Neural progenitor cell (in vitro differentiated cells): ENCODE results near the gene TLCD3B. TPM values are rescaled to one million over a fixed set of nuclear protein-coding genes. Genes with fewer than 3 reads are reported as not detected.
"Not testable (repeated sequence)": the region's sequence is repeated elsewhere in the genome, so short reads cannot be mapped to it uniquely, and the experiment has no call there.

Experiments used
- DNase-seq: peaks from one replicate; pipeline ENCODE4 v3.0.0-alpha.2; 2016; ENCODE audit warnings: low spot score
- H2AFZ ChIP-seq: fragments of 200-600 bp; sonication (generic); replicated peaks from 2 replicates; pipeline ENCODE4 v1.6.1; 2016; ENCODE audit warnings: antibody characterized with exemption
- H3F3A ChIP-seq: fragments of 200-600 bp; sonication (generic); 2 replicates; pipeline ENCODE4 v1.6.1; 2016; ENCODE audit warnings: antibody characterized with exemption, low read depth
- H3K27ac ChIP-seq: fragments of 200-600 bp; sonication (generic); 2 replicates; pipeline ENCODE4 v1.5.1; 2016; ENCODE audit warnings: mild to moderate bottlenecking
- H3K27me3 ChIP-seq: fragments of 200-600 bp; sonication (generic); 2 replicates; pipeline ENCODE4 v1.6.1; 2016; ENCODE audit warnings: mild to moderate bottlenecking, moderate library complexity
- H3K36me3 ChIP-seq: fragments of 200-600 bp; sonication (generic); 2 replicates; pipeline ENCODE4 v1.5.1; 2016
- H3K4me1 ChIP-seq: fragments of 200-600 bp; sonication (generic); 2 replicates; pipeline ENCODE4 v1.6.1; 2016; ENCODE audit warnings: mixed run types
- H3K4me2 ChIP-seq: fragments of 200-600 bp; sonication (generic); 2 replicates; pipeline ENCODE4 v1.6.1; 2016
- H3K4me3 ChIP-seq: fragments of 200-600 bp; sonication (generic); 2 replicates; pipeline ENCODE4 v1.5.1; 2016
- H3K79me2 ChIP-seq: fragments of 200-600 bp; sonication (generic); 2 replicates; pipeline ENCODE4 v1.6.1; 2016; ENCODE audit warnings: low read depth
- H3K9ac ChIP-seq: fragments of 200-600 bp; sonication (generic); 2 replicates; pipeline ENCODE4 v1.6.1; 2016
- H3K9me3 ChIP-seq: fragments of 200-600 bp; sonication (generic); 2 replicates; pipeline ENCODE4 v1.5.1; 2016; ENCODE audit warnings: low read depth
- H4K20me1 ChIP-seq: fragments of 200-600 bp; sonication (generic); 2 replicates; pipeline ENCODE4 v1.6.1; 2016; ENCODE audit warnings: low read depth
- H3K27ac Mint-ChIP-seq: 3 replicates; pipeline ENCODE4 v1.8.0; 2021; ENCODE audit warnings: mixed read lengths
- H3K27me3 Mint-ChIP-seq: 2 replicates; pipeline ENCODE4 v1.8.0; 2022; ENCODE audit warnings: low read depth, mild to moderate bottlenecking, inconsistent platforms, moderate library complexity, mixed read lengths; ENCODE audit not compliant: insufficient read depth
- H3K36me3 Mint-ChIP-seq: 3 replicates; pipeline ENCODE4 v1.8.0; 2021; ENCODE audit warnings: mixed read lengths
- H3K4me1 Mint-ChIP-seq: 3 replicates; pipeline ENCODE4 v1.8.0; 2021; ENCODE audit warnings: mixed read lengths
- H3K4me3 Mint-ChIP-seq: 3 replicates; pipeline ENCODE4 v1.8.0; 2021; ENCODE audit warnings: mild to moderate bottlenecking, moderate library complexity, mixed read lengths
- H3K9me3 Mint-ChIP-seq: 3 replicates; pipeline ENCODE4 v1.8.0; 2020; ENCODE audit warnings: mixed read lengths
- CTCF ChIP-seq: fragments of 200-600 bp; sonication (generic); IDR thresholded peaks from 2 replicates; pipeline ENCODE4 v1.5.1; 2017; ENCODE audit warnings: antibody characterized with exemption, mild to moderate bottlenecking
- EZH2 ChIP-seq: fragments of 200-600 bp; sonication (generic); IDR thresholded peaks from 2 replicates; pipeline ENCODE4 v1.6.1; 2017; ENCODE audit warnings: antibody characterized with exemption, mild to moderate bottlenecking, moderate library complexity
- EZH2phosphoT487 ChIP-seq: fragments of 200-600 bp; sonication (generic); IDR thresholded peaks from 2 replicates; pipeline ENCODE4 v1.6.1; 2017; ENCODE audit warnings: antibody characterized with exemption
- total RNA-seq: library from RNA; depleted of rRNA; stranded (reverse); fragments of >200 nt; gene quantifications from 2 replicates; pipeline ENCODE4 v1.2.3, GENCODE V29; 2015; ENCODE audit warnings: low replicate concordance

The TLCD3B gene
- total RNA-seq, 1 donor from 2014 or later, result 2.4 TPM

GRCh38 chr16:30046588-30046987 lies 15.5 kb upstream of the TLCD3B start:
- H3K27ac Mint-ChIP-seq, result no peak overlapping the region

GRCh38 chr16:30046178-30046577 lies 15.1 kb upstream of the TLCD3B start:
- no peak overlapping the region for H3K4me3 ChIP-seq
- Mint-ChIP-seq H3K36me3 (no peaks in the 10 kb centered on the region), H3K27ac (no peak overlapping the region), H3K9me3 (no peaks in the 10 kb centered on the region), H3K4me1 (peaks cover 22% of the 10 kb centered on the region), H3K27me3 (peaks cover 19% of the 10 kb centered on the region), H3K4me3 (no peak overlapping the region)
- H3K4me1 ChIP-seq, result peaks cover 12% of the 10 kb centered on the region
- no peak overlapping the region for H3K4me2 ChIP-seq
- peaks cover 31% of the 10 kb centered on the region for H3F3A ChIP-seq
- H4K20me1 ChIP-seq, result no peaks in the 10 kb centered on the region
- TF ChIP-seq EZH2 (no peak), EZH2phosphoT487 (no peak), CTCF (no peak)
- no peak overlapping the region for H3K9ac ChIP-seq
- no peak for DNase-seq
- H3K36me3 ChIP-seq, result no peaks in the 10 kb centered on the region
- H2AFZ ChIP-seq, result no peak overlapping the region
- peaks cover 7% of the 10 kb centered on the region for H3K27me3 ChIP-seq
- H3K9me3 ChIP-seq, result no peaks in the 10 kb centered on the region
- H3K79me2 ChIP-seq, result no peaks in the 10 kb centered on the region
- H3K27ac ChIP-seq, result no peak overlapping the region

More at GRCh38 chr16:30046588-30046987, 15.5 kb upstream of the TLCD3B start:
- Histone ChIP-seq H3K9ac (no peak overlapping the region), H3K36me3 (no peaks in the 10 kb centered on the region), H4K20me1 (no peaks in the 10 kb centered on the region), H3F3A (peaks cover 34% of the 10 kb centered on the region), H3K4me2 (no peak overlapping the region), H3K4me3 (no peak overlapping the region), H3K4me1 (peaks cover 12% of the 10 kb centered on the region), H2AFZ (no peak overlapping the region), H3K9me3 (no peaks in the 10 kb centered on the region), H3K79me2 (no peaks in the 10 kb centered on the region), H3K27ac (no peak overlapping the region), H3K27me3 (peaks cover 7% of the 10 kb centered on the region)
- TF ChIP-seq CTCF (no peak), EZH2phosphoT487 (no peak), EZH2 (no peak)
- no peak overlapping the region for H3K4me3 Mint-ChIP-seq
- no peaks in the 10 kb centered on the region for H3K36me3 Mint-ChIP-seq
- H3K27me3 Mint-ChIP-seq, result peaks cover 19% of the 10 kb centered on the region
- DNase-seq, result no peak
- no peaks in the 10 kb centered on the region for H3K9me3 Mint-ChIP-seq
- H3K4me1 Mint-ChIP-seq, result peaks cover 24% of the 10 kb centered on the region

GRCh38 chr16:30041841-30042240 lies 10.8 kb upstream of the TLCD3B start:
- no peaks in the 10 kb centered on the region for H3F3A ChIP-seq
- no peaks in the 10 kb centered on the region for H3K9me3 ChIP-seq
- no peak overlapping the region for H3K4me3 ChIP-seq
- Mint-ChIP-seq H3K4me1 (no peaks in the 10 kb centered on the region), H3K9me3 (no peaks in the 10 kb centered on the region), H3K4me3 (no peak overlapping the region), H3K27me3 (peaks cover 10% of the 10 kb centered on the region), H3K27ac (no peak overlapping the region), H3K36me3 (no peaks in the 10 kb centered on the region)
- peak; percentile 48 for TF ChIP-seq CTCF
- TF ChIP-seq EZH2, result no peak
- TF ChIP-seq EZH2phosphoT487, result no peak
- no peaks in the 10 kb centered on the region for H3K36me3 ChIP-seq
- no peaks in the 10 kb centered on the region for H4K20me1 ChIP-seq
- no peak overlapping the region for H3K27ac ChIP-seq
- no peak for DNase-seq
- no peaks in the 10 kb centered on the region for H3K4me1 ChIP-seq
- H3K4me2 ChIP-seq, result no peak overlapping the region
- H2AFZ ChIP-seq, result no peak overlapping the region
- no peak overlapping the region for H3K9ac ChIP-seq
- no peaks in the 10 kb centered on the region for H3K79me2 ChIP-seq
- peaks cover 23% of the 10 kb centered on the region for H3K27me3 ChIP-seq

- not testable (repeated sequence) for H3K9me3 Mint-ChIP-seq, H3F3A ChIP-seq, H3K4me3 ChIP-seq, H3K9me3 ChIP-seq, H3K4me1 Mint-ChIP-seq, H3K36me3 ChIP-seq, H3K9ac ChIP-seq, H3K27me3 Mint-ChIP-seq, H3K27ac ChIP-seq, H3K79me2 ChIP-seq, H3K4me1 ChIP-seq, DNase-seq, H3K36me3 Mint-ChIP-seq, H3K4me2 ChIP-seq, H3K4me3 Mint-ChIP-seq, H2AFZ ChIP-seq, H4K20me1 ChIP-seq, H3K27ac Mint-ChIP-seq
- H3K27me3 ChIP-seq, result peaks cover 34% of the 10 kb centered on the region
These were observed 9.6 kb upstream of the TLCD3B start for GRCh38 chr16:30040690-30041089.
